GM18519 (cell line): Measurements from ENCODE around the gene ABCA4.

Experiments
- ATAC-seq: cut with Tn5 transposase; IDR thresholded peaks from one replicate; pipeline ENCODE4 v1.9.1; 2021; ENCODE audit warnings: mild to moderate bottlenecking, moderate library complexity; ENCODE audit not compliant: unreplicated experiment, low FRiP score

ABCA4 gene

GRCh38 chr1:94124538-94124937 lies 3.6 kb upstream of the ABCA4 start:
- ATAC-seq, result no peak

GRCh38 chr1:94122201-94122970 lies 1.4 kb upstream of the ABCA4 start:
- ATAC-seq, result no peak

DNA sequence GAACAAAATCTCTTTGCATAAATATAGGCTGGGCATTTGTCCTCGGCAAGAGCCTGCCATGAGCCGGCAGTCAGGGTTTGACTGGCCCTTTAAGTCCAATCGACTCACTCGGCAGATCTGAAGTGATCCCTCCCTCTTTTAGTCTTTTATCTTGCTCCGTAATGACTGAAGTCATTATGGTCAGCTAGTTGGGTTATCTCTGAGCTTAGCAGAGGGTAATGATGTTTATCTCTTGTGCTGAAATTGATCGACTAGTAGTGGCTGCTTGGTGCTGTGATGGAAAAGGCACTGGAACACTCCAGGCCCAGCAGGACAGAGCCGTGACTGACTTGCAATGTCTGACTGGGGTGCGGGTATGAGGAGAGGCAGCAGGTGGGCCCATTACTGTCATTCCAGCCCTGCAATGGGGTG lies 468 bp upstream of the ABCA4 start:
- ATAC-seq, result no peak

GRCh38 chr1:94120570-94120901 lies 412 bp downstream of the ABCA4 start:
- no peak for ATAC-seq

DNA sequence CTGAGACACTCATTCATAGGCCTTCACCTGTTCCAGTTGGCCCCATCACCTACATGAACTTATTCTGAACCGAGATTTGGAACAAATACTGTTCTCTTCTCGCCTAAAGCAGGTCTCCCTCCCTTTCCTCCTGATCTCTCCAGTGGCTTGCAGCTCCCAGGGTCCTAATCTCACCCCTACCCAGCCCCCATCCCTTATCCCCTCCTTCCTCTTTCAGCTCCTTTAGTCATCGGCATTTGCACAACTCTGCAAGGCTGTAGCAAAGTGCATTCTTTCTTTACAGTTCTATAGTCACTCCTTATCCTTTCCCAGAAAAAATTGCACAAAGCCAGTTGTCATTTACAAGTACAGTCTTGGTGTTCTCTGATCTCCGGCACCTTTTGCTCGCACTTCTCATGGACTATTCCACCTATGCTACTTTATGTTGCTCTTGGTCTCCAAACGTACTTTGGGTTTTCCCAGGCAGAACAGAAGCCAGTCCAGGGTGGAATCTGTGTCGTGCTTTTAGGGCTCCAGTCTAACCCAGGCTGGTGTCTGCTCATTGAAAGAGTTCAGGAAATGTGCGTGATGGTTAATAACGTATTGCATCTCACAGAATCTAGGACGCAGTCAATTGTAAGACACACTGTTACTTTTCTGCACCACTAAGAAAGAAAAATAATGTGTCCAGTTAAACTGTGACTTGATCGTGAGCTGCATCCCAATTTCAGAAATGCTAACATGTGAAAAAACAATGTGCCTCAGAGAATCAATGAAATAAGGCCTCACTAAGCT lies 965 bp downstream of the ABCA4 start:
- ATAC-seq, result no peak

DNA sequence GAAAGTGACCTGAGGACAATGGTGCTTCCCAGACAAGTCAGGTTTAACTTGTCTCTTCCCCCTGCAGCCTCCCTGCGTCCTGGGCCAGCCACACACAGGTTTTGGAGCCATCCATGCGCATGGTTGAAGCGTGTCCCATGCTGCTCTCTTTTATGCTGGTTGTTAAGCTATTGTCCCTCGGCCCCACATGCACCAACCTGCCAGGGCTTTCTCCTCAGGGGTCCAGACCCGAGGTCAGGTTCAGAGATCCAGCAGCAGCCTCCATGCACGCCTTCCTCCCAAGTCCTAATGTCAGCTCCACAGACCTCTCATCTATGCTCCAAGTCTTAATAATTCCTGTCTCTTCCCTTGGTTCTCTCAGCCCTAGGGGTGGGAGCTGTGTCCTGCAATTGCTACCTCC lies 1.6 kb downstream of the ABCA4 start:
- no peak for ATAC-seq

DNA sequence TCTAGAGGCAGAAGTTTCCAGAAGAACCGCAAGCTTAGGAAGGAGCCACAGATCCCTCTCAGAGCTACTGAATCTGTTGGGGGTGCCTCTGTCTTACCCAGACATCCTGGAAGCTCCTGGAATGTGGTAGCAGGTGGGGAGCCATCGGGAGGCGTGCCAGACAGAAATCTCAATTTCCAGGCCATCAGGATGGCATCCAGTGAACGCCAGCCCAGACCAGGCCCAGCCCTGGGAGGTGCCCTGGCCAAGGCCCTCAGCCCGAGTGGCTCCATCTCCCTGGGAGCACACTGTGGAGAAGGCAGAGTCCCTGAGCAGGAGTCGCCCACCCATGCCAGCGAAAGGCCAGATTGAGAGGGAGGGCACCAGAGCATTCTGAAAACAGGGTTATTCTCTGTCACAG lies 2.5 kb downstream of the ABCA4 start:
- ATAC-seq, result no peak

DNA sequence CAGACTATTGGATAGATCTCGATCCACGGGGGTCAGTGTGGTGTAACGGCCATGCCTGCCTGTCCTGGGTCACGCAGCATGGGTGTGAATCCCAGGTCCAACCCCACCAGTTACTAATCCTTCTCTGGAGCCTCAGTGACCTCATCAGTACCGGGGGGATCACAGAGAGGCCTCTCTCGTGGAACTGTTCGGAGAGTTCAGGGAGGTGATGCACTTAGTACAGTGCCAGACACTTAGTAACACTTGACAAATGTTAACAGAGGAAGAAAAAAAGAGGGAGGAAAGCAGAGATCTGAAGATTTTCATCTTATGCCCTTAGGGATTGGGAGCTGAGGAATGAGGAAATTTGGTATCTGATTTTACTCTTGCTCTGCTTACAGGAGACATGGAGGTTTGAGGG lies 2.9 kb downstream of the ABCA4 start:
- ATAC-seq, result no peak

DNA sequence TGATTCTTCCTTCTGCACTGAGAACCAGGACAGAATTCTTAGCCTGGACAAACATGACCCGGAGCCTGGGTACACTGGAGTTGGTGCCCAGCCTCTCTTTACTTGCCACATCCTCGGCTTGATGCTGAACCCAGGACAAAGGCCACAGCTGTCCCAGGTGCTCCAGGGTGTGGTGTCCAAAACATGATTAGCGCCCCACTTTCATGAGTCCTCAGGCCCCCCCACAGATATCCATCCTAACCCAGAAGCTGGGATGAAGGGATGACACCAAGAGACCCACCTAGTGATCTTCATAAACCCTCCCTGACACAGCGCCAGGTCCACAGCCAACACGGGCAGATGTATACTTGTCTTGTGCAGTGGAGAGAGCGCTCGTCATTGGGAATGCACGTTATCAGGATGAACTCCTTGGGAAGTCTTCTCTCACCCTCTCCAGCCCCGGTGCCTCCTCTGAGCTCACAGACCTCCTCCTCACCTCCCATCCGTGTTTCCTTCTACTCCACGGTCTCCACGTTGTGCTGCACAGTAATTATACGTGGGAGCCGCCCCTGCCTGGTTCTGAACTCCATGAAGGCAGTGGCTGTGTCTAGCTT lies 3.6 kb downstream of the ABCA4 start:
- ATAC-seq, result no peak

- ATAC-seq, result no peak
Measured at GRCh38 chr1:94115900-94116436, 5.0 kb downstream of the ABCA4 start.

GRCh38 chr1:94115254-94115899 lies 5.6 kb downstream of the ABCA4 start:
- ATAC-seq, result no peak

DNA sequence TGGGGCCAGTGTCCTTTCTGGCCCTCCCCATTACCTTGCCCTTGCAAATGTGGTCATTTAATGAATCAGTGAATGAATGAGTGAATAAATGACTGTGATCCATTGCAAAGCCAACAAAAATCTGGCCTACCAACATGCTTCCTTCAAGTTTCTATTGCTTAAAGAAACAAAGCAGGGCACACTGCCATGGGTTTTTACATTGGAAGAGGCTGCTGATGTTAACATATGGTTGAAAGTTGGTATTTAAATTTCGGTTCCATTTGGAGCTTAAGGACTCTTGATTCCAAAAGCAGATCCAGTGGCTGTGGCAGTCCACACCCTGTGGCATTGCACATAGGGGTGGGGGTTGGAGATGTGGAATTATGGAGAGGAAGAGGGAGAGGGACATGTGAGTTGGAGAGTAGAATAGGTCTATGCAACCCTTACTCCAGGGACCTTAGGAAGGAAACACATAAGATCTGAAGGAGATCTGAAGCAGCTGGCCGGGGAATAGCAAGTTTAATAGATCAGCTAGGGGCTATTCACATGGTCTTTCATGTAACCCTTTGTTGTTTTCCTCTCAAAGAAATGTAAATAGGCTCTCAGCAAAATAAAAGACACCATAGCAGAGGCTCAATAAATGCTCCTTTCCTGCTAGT lies 7.2 kb downstream of the ABCA4 start:
- no peak for ATAC-seq

GRCh38 chr1:94111879-94112278 lies 9.1 kb downstream of the ABCA4 start:
- ATAC-seq, result peak; percentile 58

DNA sequence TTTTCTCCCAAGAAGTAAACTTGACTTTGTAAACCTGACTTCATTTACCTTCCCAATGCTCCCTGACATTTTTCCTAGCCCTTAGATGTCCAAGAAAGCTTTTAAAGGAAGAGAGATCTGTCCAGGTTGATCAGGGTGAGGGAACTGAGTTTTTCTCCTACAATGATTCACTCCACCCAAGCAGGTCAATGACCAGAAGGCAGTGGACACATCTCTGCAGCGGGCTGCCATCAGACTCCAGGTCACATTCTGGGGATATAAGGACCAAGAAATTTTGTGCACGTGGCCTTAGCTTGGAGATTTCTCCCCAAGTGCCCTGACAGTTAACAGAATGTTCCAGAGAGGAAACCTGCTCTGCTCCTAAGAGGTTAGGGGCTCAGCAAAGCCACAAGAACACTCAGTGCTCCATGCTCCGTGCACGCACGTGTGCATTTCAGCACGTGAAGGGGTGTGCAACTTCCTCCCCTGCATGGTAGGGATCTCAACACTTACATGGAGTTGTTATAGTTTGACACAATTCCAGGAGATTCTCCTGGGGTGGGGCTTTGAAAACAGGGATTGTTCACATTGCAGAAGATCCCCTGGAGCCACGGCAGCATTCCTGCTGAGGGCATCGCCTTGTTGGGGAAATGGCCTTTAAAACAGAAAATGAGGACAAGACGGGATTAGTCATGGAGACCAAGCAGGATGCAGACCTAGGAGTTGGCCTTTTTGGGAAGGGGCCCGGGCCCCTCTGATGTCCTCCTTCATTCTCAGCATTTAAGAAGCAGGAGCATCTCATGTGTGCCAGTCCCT lies 9.8 kb downstream of the ABCA4 start:
- ATAC-seq, result no peak

DNA sequence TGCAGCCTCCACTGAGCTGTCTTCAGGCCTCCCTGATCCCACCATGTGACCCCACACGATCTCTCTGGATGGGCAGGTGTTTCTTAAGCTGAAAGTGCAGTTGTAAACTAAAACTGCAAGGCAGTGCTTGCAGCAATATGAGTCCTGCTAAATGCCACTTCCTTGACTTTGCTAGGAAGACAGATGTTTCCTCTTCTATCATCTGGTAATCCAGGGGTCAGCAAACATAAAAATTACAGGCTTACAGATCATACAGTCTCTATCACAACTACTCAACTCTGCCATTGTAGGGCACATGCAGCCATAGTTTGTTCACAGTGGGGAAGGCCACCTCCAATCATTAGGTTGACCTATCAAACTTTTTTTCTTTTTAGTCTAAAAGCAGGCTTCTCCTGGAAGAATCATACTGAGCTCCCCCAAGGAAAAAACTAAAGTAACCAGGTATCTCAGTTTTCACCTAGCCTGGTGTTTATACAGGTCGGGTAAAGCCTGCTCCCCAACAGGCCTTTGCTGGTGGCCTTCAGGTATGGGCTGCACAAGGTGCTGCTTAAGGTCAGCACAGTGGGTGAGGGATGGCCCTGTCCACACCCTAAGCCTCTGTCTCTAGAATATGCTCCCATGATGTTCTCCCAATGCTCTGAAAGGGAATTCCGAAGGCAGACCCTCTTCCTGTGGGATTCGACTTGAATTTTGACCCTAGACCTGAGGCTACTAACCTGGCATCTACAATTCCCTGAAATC lies 10.8 kb downstream of the ABCA4 start:
- ATAC-seq, result no peak

- no peak for ATAC-seq
Measured at GRCh38 chr1:94109478-94109877, 11.5 kb downstream of the ABCA4 start.

DNA sequence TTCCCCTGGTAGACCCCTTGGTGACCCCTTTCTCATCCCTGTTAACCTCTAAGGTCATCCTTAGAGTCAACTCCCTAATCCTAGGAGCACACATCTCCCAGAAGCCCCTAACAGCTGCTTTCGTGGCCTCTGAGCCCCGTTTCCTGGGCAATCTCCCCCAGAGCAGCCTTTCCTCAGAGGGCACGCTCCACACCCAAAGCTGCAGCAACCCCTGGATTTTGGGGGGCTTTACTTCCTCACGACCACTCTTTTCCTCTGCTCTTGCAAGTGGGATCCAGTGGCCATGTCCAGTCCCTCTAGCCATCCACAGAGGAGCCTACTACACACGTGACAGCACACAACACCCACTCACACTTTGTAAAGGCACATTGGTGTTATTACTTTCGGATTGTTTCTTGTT lies 13.8 kb downstream of the ABCA4 start:
- ATAC-seq, result no peak

GRCh38 chr1:94106716-94107115 lies 14.2 kb downstream of the ABCA4 start:
- ATAC-seq, result no peak

DNA sequence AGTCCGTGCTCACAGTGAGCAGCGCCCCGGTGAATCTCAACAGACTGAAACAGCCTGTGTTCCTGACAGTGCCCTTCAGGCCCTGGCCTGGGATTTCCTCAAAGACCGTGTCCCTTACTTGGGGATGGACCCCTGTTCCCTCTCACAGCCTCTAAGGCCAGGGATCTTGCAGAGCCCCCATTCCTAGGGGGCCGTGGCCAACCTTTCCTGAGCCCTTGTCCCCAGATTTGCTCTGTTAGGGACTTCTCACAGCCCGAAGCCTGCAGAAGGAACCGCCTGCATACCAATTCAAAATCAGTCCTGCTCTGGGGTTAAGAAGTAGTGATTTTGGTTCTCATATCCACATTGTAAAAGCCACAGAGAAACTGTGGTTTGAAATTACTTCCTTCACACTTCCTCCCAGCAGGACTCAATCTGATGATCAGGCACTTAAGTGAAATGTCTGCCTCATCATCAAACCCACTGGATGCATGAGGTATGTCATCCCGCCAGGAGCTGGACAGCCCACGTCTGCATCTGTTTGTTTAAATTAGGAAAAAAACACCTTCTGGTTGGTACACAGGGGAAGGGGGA lies 14.9 kb downstream of the ABCA4 start:
- no peak for ATAC-seq
